Body of pancreas (tissue), 4 donors: ENCODE results near the gene FALEC.

Source experiments
- CTCF ChIP-seq, 7 experiments: fragments of 450-650 bp in 4 of 7; fragments of 200-600 bp in 3 of 7; sonication (generic) in 3 of 7; IDR thresholded peaks; one replicate each; pipeline ENCODE4 v1.5.1; 2016 to 2019; ENCODE audit warnings: antibody characterized with exemption in 7 of 7
- POLR2A ChIP-seq, 3 donors: fragments of 450-650 bp; IDR thresholded peaks; one replicate each; pipeline ENCODE4 v1.6.1; 2016; ENCODE audit warnings: antibody characterized with exemption in 3 of 3, mild to moderate bottlenecking in 2 of 3

DNA sequence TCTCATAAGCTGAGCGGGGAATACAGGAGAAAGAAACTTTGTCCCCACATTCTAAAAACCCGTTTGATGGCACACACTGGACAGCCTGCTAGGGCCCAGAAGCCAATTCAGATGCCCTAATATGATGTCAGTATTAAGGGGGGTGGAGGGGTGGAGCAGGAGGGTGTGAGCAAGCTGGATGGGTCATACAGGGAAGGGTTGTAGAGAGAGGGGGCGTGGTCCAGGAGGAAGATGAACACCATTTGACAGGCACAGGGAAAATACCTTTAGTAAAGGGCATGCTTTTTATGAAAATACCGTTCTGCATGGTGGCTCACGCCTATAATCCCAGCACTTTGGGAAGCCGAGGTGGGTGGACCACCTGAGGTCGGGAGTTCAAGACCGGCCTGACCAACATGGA lies 22.4 kb upstream of the FALEC start:
- TF ChIP-seq CTCF (IDR thresholded peaks at IDR 0.05) = no peak
- no peak for TF ChIP-seq POLR2A (IDR thresholded peaks at IDR 0.05)
